NOMO-1 treated with dmso at 0.1 percent for 144 hours (cell line): Measurements from ENCODE around the gene NPTN.
"Not testable (repeated sequence)": the region's sequence is repeated elsewhere in the genome, so short reads cannot be mapped to it uniquely, and the experiment has no call there.

Experiments
- DNase-seq: peaks from one replicate; lab custom pipeline; 2025; ENCODE audit not compliant: unreplicated experiment; lab: John Stamatoyannopoulos, UW

NPTN gene

DNA sequence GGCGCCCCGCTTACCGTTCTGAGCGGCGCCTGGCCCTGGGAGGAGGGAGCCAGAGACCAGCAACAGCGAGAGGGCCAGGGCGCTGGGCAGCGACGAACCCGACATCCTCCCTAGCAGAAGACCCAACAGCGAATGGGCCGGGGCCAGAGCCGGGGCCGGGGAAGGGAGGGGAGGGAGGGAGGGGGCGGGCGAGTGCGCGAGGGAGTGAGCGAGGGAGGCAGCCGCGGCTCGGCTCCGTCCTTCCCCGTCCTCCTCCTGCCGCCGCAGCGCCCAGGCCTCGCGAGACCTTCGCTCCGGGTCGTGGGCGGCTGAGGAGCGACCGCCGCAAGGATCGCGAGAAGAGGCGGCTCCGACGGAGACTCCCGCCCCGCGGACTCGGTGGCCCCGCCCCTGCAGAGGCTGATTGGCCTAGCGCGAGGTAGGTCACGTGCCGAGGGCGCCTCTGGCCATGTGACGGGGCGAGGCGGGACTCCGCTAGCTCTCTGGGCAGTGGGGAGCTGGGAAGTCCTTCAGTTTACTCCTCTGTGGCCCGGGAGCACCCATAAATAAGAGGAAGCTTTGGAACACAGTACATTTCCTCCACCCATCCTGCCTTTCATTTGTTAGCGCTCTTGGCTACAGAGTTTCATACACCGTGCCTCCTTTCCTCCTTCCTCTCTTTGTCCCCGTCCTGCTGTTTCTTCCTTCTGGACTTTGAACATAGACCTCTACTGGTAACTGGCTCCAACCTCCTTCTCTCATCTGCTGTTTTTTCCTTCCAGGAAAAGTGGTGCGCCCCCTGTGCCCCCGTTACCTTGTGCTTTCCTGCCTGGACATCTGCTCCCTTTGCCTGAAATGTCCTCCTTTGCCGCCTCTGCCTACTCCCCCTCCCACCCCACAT lies at the start of gene NPTN:
TSS of gene NPTN (minus strand) at position 279 of the 880 bp plus-strand sequence. CDS start at position 105, 174 bp downstream.
- peak; percentile 95 for DNase-seq

DNA sequence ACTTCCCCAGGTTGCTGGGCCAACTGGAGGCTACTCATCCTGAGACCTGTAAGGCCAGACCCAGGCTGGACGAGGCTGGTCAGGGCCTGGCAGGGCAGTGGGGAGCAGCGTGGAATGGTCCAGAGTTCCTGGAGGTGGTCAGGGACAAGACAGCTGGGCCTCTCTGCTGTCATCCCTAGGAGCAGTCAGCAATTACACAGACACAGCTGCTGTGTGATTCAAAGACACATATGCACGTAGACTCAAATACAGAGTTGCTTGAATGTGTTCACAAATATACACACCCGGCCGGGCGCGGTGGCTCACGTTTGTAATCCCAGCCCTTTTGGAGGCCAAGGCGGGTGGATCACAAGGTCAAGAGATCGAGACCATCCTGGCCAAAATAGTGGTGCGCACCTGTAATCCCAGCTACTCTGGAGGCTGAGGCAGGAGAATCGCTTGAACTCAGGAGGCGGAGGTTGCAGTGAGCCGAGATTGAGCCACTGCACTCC lies 49.5 kb upstream of the NPTN start:
- DNase-seq: no peak

DNA sequence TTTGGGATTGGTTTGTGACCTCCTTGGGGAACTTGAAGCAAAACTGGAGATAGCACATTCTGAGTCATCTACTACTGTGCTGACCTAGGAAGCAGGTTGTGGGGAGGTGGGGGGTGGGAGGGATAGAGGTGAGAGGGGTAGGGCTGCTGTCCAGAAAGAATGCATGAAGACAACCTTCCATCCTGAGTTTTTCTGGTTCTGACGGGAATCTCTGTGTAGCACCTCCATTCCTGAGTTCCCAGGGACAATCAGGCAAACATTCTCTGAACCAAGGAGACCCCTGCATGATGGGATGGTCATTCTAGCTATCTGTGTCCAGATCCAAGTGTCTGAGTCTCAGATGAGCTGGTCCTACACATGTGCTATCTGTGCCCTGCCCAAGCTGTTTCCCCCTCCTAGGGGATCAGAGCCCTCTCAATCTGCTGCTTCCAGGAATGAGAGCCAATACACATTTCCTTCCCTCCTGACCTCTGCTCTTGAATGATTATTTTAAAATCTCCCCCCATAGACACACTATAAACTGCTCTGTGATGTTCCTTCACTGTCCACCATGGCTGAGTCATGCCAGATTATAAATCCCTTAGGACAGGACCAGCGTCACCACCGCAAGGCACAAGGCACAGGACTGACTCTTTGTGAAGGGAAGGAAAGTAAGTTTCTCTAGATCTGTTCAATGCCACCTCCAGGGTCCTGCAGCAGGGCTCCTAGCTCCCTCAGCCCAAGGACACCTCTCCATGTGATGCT lies 48.8 kb upstream of the NPTN start:
- DNase-seq: no peak

DNA sequence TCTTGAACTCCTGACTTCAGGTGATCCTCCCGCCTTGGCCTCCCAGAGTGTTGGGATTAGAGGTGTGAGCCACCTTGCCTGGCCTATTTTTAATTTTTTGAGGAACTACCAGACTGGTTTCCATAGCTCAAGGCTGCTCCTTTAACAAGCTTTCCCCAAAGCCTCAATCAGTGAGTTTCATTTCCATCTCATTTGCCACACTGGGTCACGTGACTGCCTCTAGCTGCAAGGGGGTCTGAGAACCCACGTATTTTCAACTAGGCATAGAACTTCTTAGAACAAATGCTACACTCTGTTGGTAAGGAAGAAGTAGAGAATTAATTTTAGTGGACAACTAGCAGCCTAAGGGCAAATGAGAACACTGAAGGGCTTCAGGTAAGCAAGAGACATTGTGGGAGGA lies 47.9 kb upstream of the NPTN start:
- DNase-seq: peak; percentile 21

DNA sequence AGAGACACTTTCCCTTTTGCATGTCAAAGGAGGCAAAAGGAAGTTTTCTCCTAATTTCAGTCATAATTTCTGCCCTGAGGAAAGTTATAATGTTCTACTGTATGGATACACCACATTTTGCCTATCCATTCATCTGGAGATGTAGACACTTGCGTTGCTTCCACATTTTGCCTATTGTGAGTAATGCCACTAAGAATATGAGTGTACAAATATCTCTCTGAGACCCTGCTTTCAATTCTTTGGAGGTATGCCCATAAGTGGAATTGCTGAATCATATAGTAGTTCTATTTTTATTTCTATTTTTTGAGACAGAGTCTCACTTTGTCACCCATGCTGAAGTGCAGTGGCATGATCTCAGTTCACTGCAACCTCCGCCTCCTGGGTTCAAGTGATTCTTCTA lies 47.4 kb upstream of the NPTN start:
- no peak for DNase-seq

DNA sequence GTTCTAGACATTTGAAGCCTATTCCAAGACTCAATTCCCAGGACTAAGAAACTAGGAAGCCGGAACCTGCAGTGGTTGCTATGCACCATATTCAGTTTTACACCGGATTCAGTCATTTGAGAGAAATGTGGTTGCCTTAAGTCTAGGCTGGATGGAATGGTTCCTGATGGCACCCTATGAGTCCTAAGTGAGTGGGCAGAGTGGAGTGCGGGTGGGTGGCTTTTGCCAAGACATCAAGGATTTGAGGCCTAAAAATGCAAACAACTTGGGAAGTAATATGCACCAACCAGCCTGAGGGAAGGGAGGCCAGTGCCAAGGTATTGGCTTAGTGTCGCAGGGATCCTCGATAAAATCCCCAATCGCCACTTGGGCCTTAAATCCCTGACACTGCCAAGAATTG lies 46.8 kb upstream of the NPTN start:
- DNase-seq: no peak

DNA sequence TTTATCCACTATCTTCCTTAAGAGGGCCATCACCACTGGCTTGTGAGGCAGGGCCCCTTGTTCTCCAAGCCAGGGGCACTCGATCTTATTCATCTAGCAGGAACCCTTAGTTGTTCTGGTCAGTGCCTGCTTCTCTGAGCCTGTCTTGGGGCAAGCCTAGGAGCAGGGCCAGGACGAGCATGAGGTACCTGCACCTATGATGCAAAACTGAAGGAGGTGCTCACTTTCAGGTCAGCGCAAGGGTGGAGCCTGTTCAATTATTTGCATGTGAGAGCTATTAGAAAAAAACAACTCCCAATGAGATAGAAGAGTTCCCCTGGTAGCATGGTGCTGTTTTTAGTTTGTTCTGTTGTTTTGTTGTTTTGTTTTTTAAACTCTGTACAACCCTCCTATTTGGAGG lies 46.0 kb upstream of the NPTN start:
- DNase-seq: no peak

DNA sequence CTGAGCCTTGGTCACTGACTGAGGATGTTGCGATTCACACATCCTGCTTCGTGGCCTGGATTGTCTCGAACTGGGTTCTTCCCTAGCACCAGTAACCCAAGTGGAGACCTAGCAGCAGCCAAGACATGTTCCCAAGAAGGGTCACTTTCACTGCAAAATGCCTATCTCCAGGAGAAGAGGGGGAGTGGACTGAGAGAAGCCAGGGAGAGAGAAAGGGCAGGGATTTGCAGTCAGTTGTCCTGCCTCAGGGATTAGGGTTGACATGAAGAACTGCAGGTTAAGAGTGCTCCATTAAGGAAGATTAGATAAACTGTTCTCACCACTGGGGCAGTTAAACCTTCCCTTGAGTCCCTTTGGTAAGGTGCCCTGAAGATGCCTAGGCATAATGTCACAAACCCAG lies 45.3 kb upstream of the NPTN start:
- no peak for DNase-seq

DNA sequence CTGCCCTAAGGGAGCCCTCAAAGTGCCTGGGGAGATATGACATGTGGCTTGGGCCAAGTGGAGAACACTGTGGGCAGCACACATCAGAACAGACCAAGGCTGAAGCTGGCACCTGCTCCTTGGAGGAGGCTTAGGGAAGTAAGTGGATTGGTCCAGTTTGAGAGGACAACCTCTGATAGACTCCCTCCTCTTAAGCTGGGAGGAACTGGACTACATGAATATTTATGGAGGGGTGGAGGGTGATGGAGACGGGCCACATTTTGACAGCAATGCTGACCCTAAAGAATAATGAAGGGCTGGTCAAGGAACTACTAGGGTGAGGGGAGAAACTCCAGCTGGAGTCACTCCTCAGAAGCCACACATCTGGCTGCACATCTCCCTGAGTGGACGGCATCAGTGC lies 44.5 kb upstream of the NPTN start:
- DNase-seq: no peak

DNA sequence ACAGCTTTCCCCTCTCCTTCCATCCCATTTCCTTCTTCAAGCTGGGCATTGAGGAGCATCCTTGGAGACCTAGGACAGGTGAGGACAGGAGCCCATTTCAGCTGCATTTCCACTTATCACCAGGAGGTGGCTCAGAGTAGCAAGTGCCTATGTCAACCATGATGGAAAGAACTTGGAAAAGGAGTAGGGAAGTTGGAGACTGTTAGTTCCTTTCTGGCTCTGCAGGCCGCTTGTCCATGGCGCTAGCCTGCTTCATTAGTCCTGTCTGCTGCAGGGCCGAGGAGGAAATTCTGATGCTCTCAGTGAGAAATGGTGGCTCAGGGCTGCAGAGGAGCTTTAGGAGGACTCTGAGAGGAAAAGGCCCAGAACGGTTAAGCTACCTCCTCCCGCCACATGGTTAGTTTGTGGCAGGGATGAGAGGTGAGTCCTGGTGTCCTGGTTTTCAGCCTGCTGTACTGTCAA lies 44.0 kb upstream of the NPTN start:
- DNase-seq: no peak

DNA sequence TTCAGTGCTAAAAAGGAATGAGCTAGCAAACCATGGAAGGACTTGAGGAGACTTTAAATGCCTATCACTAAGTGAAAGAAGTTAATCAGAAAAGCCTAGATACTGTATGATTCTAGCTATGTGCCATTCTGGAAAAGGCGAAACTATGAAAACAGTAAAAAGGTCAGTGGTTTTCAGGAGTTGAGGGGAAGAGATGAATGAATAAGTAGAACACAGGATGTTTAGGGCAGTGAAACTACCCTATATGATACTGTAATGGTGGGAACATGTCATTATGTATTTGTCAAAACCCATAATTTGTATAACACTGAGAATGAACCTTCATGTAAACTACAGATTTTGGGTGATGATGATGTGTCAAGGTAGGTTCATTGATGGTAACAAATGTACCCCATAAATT lies 41.4 kb upstream of the NPTN start:
- DNase-seq: no peak

DNA sequence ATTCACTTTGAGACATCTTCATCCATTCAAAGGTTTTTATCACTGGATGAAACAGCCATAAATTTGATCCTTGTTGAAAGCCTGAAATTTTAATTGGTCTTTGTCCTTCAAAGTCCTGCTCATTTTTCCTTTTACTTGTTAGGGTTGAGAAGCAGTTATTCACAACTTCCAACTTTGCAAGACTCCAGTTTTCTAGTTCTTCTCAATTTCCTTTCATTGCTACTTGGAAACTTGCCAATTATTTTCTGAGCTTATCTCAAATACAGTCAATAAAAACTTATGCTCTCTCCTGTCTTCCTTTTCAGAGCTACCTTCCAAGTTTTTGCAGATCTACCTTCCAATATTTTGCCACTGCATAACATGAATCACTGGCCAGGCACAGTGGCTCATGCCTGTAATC lies 27.3 kb upstream of the NPTN start:
- DNase-seq: no peak

DNA sequence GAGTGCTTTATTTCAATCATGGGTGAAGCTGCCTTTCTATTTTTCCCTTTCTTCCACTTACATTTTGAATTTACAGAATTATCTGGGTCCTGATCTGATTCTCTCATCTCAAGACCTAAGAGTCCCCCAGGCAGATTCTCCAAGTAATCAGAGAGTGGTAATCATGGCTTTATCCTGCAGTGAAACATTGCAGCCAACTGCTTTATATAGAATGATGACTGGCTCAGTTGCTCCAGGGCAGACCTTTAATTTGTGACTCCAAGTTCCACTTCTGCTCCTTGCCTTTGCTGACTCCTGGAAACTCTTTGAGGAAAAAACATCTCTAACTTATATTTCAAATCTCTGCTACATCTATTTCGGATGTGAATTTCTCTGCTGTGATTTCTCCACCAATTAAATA lies 25.5 kb upstream of the NPTN start:
- no peak for DNase-seq

DNA sequence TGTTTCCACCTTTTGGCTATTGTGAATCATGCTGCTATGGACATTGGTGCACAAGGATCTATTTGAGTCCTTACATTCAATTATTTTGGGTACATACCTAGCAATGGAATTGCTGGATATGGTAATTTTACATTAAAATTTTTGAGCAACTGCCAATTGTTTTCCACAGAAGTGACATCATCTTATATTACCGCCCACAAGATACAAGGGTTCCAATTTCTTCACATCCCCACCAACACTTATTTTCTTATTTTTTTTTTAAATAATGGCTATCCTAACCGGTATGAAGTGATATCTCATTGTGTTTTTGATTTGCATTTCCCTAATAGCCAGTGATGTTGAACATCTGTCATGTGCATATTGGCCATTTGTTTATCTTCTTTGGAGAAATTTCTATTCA lies 22.5 kb upstream of the NPTN start:
- no peak for DNase-seq

DNA sequence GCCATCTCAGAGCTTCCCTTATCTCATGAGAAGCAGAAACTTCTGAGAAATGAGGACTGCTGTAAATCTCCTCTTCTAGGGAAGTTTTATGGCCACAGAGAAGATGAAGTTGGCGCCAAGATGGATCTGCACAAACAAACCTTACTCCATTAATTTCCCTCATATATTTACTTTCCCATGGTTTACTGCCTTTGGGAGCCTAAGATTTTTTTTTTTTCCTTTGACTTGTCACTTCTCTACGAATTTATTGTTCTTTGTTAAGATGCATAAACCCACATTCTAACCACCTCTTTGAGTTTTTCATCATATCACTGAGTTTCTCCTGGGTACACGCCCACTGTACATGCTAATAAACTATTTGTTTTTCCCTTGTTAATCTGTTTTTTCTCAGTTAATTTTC lies 21.5 kb upstream of the NPTN start:
- DNase-seq: no peak

DNA sequence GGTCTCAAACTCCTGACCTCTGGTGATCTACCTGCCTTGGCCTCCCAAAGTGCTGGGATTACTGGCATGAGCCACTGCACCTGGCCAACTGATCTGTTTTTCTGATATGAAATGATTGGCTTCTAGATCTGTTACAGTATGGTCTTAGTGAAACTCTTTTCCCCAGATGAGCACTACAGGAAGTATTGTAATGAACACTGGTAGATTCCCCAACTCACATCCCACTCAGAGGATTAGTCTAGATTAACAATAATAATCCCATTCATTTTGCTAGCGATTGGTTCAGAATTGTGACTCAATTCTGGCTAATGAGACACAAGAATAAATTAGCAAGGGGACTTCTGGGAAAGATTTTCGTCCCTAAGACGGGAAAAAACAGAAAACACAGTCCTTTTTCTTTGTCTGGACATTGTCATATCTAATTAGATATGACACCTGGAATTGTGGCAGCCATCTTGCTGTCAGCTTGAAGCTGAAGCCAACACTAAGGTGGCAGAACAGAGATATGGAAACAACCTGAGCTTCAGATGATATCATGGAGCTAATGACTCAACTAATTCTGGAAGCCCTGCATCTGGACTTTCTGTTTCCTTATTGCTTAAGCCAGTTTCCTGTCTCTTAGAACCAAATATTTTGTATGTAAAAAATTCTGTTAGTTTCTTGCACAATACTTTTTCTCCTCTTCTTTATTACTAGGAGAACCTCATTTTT lies 17.4 kb upstream of the NPTN start:
- peak; percentile 34 for DNase-seq

DNA sequence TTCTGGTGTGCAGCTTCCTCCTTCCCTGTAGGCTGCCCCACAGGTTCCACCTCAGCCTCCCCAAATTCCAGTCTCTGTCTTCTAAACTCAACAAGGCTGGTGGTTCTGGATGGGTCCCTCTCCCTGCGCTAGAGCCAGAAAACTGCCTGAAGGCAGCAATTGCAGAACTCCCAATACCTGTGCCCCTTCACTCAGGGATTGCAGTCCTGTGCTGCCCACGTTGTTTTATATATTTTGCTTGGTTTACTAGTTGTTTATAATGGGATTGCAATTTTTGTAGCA lies 14.8 kb upstream of the NPTN start:
- DNase-seq: no peak

DNA sequence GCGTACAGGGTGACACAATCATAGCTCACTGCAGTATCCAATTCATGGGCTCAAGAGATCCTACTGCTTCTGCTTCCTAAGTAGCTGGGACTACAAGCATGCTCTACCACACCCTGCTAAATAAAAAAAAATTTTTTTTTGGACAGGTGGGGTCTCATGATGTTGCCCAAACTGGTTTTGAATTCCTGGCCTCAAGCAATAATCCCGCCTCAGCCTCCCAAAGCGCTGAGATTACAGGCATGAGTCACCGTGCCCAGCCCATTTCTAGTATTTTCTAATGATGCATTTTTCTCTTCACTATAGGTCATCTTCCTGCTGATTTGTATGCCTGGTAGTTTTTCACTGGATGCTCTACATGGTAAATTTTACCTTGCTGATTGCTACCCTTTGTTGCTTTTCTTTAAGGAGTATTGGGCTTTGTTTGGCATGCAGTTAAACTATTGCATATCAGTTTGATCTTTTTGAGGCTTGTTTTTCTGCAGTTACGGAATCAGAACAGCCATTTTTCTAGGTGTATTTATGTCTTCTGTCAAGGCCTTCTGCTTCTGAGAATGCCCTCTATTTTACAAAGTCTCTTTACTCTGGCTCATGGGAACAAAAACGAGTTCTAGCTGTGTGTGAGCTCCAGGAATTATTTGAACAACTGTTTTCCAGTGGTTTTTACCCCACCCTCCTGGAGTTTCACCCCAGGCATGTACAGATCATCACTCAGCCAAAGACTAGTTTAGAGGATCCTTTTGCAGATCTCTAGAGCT lies 14.2 kb upstream of the NPTN start:
- DNase-seq: no peak

DNA sequence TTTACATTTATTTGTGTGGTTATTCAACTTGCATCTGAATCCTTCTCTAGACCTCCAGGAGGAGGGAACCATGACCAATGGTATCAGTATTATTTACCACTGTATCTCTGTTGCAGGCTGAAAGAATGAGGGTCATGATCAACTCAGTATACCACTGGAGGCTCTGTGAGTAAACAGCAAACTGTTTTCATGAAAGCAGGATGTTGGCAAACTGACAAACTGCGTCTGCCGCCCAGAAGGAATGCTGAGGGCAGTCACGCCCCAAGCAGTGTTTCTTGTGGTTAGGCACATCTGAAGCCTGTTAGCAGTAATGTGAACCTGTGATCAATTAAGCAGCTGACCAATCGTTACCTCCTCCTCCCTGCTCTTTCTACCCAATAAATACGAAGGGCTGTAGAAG lies 6.3 kb upstream of the NPTN start:
- DNase-seq: not testable (repeated sequence)

DNA sequence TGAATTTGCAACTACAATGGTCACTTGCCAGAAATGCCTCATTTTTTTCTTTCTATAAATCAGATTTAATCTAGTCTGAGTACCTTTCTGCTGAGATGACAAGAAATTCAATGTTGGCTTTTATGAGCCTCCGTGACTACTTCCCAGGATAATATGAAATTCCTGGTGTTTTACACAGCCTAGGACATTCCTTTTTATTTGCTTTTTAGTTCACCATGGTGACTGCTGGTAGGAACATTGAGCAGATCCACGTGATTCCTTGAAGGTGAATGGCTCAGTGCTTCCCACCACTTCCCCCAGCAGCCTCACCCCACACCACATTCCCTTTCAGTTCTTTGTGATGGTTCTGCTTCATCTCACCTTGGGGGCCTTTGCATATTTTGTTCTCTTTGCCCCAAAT lies 4.3 kb upstream of the NPTN start:
- DNase-seq: no peak

DNA sequence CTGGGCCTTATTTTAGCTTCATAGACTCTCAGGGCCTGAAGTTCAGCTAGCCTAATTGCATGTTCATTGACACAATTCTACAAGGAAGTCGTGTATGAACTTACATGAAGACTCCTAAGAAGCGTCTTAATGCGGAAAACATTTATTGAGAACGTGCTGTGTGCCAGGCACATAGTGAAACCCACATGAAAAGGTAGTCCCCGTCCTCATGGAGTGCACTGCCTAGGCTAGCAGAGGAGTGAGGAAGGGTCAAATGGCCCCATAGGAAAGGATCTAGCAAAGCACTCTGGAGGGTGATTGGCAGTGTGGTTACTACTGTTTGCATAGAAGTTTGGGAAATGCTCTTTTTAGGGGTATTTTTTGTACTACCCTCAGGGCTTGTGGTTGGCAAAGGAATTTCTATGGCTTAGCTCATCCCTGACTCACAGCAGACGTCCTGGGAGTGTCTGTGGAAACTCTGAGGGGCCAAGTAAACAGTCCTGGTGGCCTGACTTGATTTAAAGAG lies 854 bp upstream of the NPTN start:
- DNase-seq: no peak
